A673 (cell line): ENCODE data around the gene GABRA4.

Experiments used
- CTCF ChIP-seq: fragments of 300-800, 200-600 bp; sonication (generic); conservative IDR thresholded peaks from 2 replicates; pipeline ENCODE4 v1.5.1; 2017; ENCODE audit warnings: low read depth, mild to moderate bottlenecking, antibody characterized with exemption, low read length, moderate library complexity, mixed read lengths
- EZH2 ChIP-seq: fragments of 200-600 bp; sonication (generic); IDR thresholded peaks from 2 replicates; pipeline ENCODE4 v1.6.1; 2017; ENCODE audit warnings: borderline replicate concordance, low read depth, mild to moderate bottlenecking, mixed read lengths, antibody characterized with exemption, low read length; ENCODE audit not compliant: poor library complexity, severe bottlenecking

GRCh38 chr4:46968847-46969246, 24.5 kb downstream of the GABRA4 start:
- no peak for TF ChIP-seq CTCF
- TF ChIP-seq EZH2: no peak
